ENCODE measurements around the gene CACNA1C.

Gene CACNA1C

DNA sequence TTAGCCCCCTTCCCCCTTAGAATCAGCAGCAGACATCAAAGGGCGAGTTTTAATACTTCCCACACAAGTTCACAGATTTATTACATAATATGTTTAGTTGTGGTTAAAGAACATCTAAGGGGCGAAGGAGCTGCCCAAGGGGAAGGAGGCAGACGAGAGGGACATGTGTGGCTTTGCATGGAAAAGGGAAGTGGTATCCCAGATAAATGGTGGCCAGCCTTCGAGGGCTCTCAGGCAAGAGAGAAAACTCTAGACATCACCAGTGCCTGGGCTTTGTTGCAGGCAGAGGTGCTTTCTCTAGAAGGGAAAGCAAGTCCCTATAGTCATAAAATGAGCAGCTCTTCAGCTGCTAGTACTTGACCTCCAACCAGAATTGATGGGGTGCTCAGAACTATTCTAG lies 121.2 kb downstream of the CACNA1C start:
- no peak for DNase-seq

DNA sequence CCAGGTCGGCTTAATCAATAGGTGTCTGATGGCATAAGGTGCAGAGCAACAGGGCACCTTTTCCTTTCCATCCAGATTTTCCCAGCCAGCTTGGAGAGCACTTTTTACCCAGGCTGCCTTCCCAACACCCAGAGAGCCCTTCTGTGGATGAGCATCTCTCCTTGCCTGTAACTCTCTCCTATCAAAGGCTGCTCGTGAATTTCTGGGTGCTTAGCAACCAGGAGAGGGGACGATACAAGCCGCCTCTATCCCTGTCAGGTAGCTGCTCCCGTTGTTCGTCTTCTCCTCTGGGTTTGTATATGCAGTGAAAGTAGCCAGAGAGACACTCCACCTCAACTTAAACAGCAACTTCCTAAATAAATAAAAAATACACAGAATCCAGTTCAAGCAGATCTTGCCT lies 124.2 kb downstream of the CACNA1C start:
- no peak for DNase-seq

DNA sequence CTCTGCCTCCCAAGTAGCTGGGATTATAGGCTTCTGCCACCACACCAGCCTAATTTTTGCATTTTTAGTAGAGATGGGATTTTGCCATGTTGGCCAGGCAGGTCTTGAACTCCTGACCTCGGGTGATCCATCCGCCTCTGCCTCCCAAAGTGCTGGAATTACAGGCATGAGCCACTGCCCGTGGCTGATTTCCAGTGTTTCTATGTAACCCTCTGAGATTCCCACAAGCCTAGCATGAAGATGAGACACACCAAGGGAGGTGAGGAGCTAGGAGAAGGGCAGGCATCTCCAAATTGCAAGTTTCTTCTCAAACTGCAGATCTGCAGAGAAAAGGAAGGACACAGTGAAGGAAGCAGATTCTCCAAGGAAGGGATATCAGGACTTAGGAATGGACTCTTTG lies 125.0 kb downstream of the CACNA1C start:
- no peak for DNase-seq

DNA sequence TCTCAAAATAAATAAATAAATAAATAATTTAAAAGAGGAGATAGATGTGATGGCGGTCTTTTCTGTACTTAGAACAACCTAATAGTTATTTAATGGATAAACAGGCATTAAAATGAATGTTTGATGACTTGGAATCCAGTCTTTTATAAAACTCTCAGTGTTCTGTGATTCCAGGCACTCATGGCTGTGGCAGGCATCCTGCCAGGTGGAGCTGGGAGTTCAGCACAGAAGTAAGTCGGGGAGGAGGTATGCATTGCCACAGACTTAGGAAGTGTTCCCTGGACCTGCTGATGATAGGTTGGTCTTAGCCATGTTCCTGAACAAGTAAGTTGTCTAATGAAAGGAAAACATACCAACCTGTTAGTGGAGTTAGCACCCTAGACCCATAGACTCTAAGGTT lies 126.3 kb downstream of the CACNA1C start:
- DNase-seq = no peak

DNA sequence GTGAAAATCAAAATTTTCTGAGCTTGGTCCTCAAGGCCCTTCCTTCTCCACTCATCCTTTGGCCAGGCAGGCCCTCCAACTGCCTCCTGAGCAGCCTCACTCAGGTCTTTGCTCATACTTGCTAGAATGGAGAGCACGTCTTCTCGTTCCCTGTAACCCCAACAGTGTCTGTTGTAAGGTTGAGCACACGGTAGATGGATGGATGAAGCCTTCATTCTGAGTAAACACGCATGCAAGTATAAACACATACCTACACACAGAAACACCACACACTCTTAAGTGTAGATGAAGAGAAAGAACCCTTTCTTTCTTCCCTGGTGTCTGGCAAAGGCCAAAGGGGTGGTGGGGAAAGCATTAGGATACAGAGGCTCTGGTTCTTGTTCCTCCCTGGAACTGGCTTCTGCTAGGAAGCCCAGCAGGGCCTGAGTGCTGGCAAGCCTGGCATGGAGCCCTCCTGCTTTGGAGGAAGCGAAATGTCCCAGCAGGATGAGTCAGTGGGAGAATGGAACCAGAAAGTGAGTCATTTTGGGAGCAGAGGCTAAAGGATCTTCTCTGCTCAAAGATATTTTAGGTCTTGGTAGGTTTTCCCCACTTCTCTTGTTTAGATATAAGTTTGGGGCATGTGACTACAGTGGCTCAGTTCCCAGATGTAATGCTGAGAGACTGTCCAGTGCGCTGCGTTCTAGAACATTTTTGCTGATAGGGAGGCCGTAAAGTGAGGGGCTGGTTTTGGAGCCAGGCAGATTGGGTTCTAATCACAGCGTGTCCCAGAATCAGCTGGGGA lies 127.4 kb downstream of the CACNA1C start:
- DNase-seq = no peak

DNA sequence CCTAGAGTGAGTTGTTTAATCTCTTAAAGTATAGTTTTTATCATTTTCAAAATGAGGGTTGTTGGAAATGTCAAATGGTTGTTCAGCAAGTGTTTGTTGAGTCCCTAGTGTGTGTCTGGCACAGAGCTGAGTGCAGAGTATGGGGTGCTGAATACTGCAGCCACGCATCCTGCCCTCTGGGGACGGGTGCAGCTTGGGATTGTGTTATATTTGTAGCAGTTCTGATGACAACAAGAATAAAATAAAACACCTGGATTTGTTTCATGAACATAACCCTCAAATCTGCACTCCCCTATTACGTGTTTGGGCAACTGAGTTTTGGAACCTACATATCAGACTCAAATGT lies 127.9 kb downstream of the CACNA1C start:
- no peak for DNase-seq

DNA sequence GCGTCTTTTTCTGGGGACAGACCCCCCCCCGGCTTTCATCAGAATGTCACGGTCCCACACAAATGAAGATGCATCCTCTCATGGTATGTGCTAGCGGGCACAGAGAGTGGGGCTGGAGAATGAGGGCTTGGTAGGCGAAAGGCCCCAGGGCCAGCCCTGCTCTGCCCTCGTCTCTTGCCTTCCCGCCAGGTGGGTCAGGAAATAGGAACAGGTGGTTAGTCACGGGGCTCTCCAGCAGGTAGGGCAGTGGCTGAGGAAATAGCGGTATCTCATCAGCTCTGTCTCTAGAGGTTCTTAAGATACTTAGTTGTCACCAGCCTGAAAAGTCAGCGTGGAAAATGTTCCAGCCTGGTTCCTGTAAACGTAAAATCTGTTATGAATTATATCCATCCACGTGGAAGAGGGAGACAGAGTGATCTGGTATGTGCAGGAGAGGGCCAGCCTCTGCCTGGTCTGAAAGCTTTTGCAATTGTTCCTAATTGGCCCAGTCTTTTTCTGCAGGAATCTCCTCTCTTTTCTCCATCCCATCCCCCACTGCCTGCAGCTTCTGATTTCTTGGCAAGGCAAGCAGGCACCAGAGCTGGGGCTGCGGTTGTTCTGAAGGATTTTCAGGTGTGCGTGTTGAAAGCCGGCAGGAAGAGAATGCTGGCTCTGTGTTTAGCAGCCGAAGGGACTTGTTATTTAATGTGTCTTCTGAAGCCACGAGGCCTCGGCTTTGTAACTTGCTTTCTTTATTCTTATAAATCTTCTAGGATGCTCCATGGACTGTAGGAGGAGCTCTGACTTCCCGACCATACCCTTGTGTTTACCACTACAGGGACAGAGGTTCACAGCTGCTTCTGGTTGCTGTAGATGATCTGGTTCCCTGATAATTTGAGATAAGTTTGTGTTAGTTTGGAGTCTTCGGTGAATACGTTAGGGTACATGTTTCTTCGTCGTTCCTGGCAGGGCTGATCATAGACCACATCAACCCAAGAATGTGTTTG lies 131.1 kb downstream of the CACNA1C start:
- DNase-seq = no peak

DNA sequence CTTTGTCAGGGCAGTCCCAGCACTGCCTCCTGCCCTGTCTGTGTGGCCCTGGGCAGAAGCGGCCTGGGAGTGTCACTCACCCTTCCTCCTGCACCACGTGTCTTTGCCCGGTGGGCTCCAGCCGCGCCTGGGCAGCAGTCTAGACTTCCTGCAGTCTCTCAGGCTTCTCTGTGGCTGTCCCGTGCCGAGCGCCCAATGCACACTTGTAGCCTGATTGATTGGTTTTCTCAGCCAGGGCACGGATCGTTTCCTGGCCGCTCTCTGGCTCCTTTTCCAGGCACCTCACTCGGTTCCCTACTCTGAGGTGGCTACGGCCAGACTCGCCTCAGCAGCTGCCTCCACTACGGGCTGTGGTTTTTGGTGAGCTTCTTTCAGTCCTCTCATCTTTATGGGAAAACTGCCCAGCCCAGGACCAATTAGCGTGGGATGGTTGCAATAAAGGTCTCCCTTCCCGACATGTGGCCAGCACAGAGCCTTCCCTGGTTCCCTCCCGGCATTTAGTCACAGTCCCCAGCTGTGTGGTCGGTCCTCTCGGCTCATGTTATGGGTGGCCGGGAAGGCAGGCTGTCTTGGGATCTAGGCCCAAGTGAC lies 133.1 kb downstream of the CACNA1C start:
- DNase-seq = no peak

DNA sequence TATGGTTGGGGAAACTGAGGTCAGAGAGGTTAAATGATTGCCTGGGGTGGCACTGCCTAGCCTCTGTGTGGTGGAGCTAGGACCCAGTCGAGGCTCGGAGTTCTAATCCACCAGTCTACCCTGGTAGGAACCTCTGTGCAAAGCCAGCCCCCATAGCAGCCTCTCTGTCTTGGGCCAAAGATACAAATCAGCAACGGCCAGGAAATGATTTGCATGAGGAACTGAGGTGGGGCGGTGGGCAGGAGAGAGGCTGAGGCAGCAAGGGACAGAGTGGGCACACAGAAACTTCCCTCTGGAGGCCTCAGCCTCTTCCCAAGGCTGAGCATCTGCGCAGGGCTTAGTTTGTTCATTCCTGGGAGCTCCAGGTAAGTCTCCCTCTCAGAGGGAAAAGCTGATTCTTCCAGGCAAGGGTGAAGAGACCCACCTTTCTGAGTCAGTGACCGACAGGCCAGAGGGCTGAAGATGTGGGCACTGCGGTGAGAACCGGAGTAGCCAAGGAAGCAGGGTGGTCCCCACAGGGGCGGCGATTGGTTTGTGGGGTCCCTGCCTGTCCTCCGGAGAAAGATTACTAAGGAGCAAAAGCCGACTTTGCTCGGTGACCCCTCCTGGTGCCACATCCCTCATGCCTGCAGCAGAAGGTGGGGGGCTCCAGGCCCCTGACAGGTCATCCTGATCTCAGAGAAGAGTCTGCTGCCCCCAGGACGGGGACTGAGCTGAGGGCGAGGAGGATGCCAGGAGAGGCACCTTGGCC lies 134.6 kb downstream of the CACNA1C start:
- DNase-seq = no peak

DNA sequence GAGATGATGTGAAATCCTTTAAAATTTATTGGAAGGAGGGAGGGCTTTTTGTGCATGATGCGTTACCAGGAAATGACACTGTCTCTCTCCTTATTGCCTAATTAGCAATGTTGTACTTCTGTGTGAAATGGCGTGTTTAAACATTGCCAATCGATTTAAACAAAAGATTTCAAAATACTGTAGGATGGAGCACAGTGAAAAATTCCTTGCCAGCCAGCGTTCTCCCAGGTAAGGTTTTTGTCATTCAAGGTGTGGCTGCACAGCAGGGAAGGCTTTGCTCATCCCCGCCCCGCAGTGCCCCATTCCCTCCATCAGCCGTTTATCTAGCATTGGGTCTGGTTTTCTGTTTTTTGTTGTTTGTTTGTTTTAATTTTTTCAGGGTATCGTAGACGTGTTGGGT lies 137.3 kb downstream of the CACNA1C start:
- DNase-seq = no peak

DNA sequence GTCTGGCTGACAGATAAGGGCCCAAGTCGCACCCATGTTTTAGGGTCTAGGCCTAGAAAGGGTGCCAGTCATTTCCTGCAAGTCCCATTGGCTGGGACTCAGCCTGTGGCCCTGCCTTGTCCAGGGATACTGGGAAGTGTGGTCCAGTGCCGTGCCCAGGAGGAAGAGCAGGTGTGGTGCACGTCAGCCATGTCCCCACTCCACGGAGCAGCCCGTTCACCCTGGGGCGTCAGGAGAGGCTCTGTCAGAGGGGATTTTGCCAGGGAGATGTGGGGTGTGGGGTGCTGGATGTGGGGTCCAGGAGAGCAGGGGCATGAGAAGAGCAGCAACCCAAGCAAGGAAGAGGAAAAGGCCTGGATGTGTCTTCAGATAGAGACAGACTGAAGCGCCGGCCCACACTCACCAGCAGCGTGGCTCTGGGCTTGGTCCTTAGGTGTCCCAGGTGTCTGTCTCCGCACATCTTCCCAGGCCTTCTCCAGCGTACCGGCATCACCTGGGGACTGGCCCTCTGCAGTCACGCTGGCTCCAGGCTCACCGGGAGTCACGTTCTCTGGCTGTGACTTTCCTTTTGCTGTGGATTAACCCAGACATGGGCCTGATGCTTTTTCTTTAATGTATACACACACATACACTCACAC lies 138.2 kb downstream of the CACNA1C start:
- no peak for DNase-seq

DNA sequence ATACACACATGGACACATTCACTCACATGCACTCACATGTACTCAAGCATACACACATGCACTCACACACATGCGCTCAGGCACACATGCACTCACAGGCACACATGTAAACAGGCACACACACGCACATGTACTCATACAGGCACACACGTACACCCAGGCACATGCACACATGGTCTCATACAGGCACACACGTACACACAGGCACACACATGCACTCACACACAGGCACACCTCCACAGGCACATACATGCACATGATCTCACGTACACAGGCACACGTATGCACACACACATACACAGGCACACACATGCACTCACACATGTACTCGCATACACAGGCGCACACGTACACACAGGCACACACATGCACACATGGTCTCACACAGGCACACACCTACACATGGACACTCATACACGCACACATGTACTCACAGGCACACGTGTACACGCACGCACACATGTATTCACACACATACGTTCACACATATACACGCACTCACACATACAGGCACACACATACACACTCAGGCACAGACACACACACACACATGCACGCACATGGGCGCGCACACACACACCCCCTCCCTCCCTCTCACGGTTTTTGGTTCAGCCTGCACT lies 138.9 kb downstream of the CACNA1C start:
- DNase-seq = no peak

DNA sequence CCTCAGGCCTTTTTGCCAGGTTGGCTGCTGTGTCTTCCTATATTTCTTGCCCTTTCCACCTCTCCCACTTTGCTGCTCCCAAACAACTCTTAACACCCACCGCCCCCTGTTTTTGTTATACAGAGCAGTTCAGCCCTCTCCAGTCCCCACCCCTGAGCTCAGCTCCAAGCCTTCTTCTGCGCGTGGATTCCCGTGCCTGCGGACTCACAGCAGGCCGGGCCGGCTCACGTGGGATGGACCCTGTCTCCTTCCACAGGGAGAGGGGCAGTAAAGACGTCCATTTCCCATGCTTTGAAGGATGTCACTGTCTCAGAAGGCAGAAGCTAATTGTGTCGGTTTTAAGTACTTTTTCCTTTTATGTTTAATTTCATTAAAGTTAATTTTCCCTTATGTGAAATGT lies 139.4 kb downstream of the CACNA1C start:
- no peak for DNase-seq

DNA sequence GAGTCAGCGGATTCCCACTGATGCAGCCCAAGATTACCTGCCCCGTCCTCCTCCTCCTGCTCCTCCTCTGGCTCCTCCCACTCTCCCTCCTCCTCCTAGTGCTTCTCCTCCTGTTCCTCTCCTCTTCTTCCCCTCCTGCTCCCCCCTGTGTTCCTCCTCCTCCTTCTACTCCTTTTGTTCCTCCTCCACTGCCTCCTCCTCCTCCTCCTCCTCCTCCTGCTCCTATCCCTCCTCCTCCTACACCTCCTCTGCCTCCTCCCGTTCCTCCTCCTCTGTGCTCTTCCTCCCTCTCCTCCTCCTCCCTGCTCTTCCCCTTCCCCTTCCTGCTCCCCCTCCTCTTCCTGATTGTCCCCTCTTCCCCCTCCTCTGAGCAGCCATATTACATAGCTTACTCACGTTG lies 141.3 kb downstream of the CACNA1C start:
- DNase-seq = no peak

DNA sequence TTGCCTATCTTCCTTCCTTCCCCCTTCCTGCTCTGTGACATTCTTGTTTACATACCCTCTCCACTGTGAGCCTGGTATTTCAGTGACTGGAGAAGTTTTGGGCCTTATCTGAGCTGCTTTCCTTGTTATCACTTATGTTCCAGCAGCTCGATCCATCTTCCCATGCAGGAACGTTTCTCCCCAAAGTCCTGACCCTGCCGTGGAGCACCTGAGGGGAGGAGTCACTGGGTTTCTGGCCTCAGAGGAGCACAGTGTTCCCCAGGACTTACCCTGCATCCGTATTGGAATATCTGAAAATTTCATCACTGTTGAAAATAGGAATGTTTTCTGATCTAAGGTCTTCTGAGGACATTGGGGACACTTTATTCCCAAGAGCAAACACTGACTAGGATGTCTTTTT lies 141.8 kb downstream of the CACNA1C start:
- DNase-seq = no peak

DNA sequence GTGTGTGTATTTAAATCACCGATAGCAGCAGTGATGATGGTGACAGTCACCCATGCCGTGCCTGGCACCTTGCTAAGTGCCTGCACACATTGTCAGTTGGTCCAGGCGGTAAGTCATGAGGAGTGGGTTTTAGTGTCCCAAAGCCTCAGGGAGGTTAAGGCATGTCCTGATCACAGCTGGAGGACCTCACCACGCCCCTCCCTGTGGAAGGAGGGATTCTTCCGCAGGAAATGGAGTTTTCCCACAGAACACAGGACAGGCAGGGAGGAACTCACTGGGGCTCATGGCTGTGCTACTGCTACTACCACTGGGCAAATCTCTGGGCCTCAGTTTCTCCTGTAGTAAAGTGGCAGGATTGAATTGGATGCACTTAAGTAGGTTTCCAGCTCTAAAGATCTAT lies 142.3 kb downstream of the CACNA1C start:
- DNase-seq = no peak

DNA sequence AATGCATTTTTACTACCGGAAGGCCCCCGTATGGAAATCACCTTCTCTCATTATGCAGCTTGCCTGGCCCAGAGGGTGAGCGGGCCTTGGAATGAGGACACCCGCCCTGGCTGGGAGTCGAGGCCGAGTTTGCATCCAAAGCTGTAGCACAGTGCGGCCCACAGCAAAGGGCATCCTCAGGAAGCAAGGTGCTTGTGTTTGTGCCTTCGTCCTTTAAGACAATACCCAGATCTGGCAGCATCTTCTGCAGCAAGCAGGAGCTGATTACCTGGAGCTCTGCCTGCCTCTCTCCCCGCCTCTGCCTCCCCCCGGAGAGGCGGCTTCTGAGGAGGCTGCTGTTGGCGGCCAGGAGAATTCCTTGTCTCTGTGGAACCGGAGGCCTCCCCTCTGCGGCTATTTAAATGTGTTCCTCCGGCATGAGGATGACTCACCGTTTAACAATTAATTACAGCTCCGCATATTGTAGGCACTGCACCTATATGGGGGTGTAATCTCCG lies 145.3 kb downstream of the CACNA1C start:
- DNase-seq = no peak

DNA sequence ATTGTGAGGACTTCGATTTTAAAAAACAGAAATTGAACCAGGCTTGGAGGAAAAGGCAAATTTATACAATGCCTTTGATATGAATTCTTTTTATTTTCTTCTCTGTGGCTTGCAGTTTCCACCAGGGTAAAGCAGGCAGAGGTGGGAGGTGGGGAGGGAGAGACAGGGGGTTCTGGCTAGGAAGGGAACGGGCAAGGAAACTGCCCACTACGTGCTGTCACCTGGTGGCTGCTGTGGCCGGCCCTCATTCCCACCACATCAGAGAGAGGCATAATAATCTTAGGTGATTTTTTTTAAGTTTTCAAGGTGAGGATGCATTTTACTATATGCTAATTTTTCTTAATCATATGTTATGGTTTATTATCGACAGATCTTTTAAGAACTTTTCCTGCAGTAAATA lies 145.8 kb downstream of the CACNA1C start:
- DNase-seq = no peak

DNA sequence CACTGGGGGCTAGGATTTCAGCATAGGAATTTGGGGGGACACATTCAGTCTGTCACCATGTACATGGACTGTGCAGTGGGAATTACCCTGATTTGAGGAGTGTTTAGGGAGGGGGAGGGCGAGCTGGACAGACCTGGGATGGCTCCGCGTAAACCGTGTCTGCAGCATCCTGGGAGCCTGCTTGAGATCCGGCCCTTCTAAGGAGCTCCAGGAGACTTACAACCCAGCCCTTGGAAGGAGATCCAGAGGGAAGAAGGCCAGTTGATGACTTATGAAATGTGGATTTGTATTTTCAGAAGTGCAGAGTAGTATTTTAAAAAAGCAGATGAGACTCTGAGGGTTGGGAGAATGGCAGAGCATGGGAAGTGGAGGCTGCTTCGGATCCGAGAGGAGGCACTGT lies 153.2 kb downstream of the CACNA1C start:
- no peak for DNase-seq

DNA sequence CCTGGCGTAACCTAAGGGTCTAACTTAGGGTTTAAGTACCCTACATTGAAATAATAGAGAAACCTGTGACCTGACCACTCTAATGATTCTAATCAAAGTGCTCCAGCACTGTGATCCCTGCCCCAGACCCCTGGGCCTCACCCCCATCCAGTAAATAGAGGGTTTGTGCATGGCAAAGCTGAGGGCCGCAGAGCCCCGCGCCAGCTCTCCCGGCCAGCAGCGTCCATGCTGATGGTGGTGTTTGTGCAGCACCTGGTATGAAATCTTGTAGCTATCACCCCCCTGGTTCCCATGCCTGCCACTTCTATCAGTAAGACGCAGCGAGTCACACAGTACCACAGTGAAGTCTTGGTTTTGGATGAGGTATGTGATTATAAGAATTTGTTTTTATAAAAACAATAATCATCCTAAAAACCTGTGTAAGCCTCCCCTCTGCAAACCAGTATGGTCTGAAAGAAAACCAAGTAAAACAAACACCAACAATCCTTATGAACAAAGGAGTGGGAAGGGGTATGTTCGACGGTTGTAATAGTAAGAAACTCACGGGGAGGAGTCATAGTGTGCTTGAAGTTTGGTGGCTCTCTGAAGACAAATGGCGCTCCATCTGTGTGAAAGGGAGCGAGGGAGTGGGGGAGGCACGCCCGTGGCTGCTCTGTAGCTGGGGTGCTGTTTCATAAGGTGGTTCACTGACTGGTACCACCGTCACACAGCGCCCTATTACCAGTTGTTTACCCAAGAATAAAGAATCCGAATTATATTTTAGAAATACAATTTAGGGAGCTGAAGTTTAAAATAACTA lies 156.2 kb downstream of the CACNA1C start:
- no peak for DNase-seq

DNA sequence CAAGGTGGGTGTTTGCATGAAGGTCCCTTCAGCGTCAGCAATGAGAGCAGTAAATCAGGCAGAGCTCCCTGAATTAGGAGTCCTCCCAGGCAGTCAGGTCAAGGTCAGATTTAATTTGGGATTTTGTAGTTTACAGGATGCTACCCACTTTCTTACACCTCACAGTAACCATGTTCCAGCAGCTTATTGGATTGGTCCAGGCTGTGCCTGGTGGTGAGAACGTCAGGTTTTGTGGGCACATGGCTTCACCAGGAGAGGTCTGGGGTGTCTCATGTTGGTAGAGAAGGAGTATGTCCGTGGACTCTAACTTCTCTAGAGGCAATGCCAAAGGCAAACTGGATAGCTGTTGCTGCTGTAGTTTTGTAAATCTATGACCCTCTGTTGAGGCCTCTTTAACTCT lies 158.3 kb downstream of the CACNA1C start:
- DNase-seq = no peak

All from NCI-H1092 (cell line).